OCI-LY3 (cell line): ENCODE results near the gene RAPGEF2.

Experiments used
- CTCF ChIP-seq: fragments of 200-600, 300-600 bp; sonication (generic); IDR thresholded peaks from 2 replicates; pipeline ENCODE4 v1.5.1; 2014; ENCODE audit warnings: antibody characterized with exemption, low read length, low read depth
- EZH2phosphoT487 ChIP-seq: fragments of 200-600 bp; shearing (Covaris generic); IDR thresholded peaks from 2 replicates; pipeline ENCODE4 v1.6.1; 2018; ENCODE audit warnings: antibody characterized with exemption, mixed run types, low read depth

- TF ChIP-seq CTCF (no peak), EZH2phosphoT487 (no peak)
Measured at GRCh38 chr4:159174645-159175084, 71.8 kb downstream of the RAPGEF2 start.
